Germinal center (tissue), 1 donor: Measurements from ENCODE around the gene MEST.
"Not testable (repeated sequence)": the region's sequence is repeated elsewhere in the genome, so short reads cannot be mapped to it uniquely, and the experiment has no call there.

Source experiments
- DNase-seq: peaks from one replicate; pipeline ENCODE4 v3.0.0; 2012; ENCODE audit warnings: mixed read lengths, low spot score

MEST gene

GRCh38 chr7:130485734-130486113 lies 6.2 kb upstream of the MEST start:
- no peak for DNase-seq

- peak; percentile 84 for DNase-seq
Measured at GRCh38 chr7:130486114-130486953, 5.6 kb upstream of the MEST start.

- no peak for DNase-seq
Measured at GRCh38 chr7:130486954-130487436, 4.9 kb upstream of the MEST start.

- DNase-seq, result no peak
Measured at GRCh38 chr7:130488392-130489139, 3.3 kb upstream of the MEST start.

- no peak for DNase-seq
Measured at GRCh38 chr7:130489140-130489983, 2.5 kb upstream of the MEST start.

GRCh38 chr7:130490311-130490791 lies 1.5 kb upstream of the MEST start:
- DNase-seq, result no peak

- DNase-seq, result peak; percentile 52
Measured at GRCh38 chr7:130490888-130491804, 739 bp upstream of the MEST start.

GRCh38 chr7:130492523-130493274 lies 814 bp downstream of the MEST start:
- DNase-seq, result no peak

- DNase-seq, result no peak
Measured at GRCh38 chr7:130493275-130493873, 1.5 kb downstream of the MEST start.

GRCh38 chr7:130494431-130494858 lies 2.6 kb downstream of the MEST start:
- DNase-seq, result no peak

- no peak for DNase-seq
Measured at GRCh38 chr7:130500463-130500862, 8.6 kb downstream of the MEST start.

GRCh38 chr7:130500910-130501309 lies 9.0 kb downstream of the MEST start:
- no peak for DNase-seq

- no peak for DNase-seq
Measured at GRCh38 chr7:130505753-130506152, 13.9 kb downstream of the MEST start.

GRCh38 chr7:130506358-130506757 lies 14.5 kb downstream of the MEST start:
- no peak for DNase-seq

GRCh38 chr7:130512038-130512437 lies 20.2 kb downstream of the MEST start:
- DNase-seq, result not testable (repeated sequence)

- DNase-seq, result no peak
Measured at GRCh38 chr7:130513447-130513846, 21.6 kb downstream of the MEST start.

- no peak for DNase-seq
Measured at GRCh38 chr7:130515315-130516040, 23.6 kb downstream of the MEST start.

GRCh38 chr7:130521258-130521951 lies 29.5 kb downstream of the MEST start:
- no peak for DNase-seq
